ENCODE measurements around the gene HOXC10.

Gene HOXC10

DNA sequence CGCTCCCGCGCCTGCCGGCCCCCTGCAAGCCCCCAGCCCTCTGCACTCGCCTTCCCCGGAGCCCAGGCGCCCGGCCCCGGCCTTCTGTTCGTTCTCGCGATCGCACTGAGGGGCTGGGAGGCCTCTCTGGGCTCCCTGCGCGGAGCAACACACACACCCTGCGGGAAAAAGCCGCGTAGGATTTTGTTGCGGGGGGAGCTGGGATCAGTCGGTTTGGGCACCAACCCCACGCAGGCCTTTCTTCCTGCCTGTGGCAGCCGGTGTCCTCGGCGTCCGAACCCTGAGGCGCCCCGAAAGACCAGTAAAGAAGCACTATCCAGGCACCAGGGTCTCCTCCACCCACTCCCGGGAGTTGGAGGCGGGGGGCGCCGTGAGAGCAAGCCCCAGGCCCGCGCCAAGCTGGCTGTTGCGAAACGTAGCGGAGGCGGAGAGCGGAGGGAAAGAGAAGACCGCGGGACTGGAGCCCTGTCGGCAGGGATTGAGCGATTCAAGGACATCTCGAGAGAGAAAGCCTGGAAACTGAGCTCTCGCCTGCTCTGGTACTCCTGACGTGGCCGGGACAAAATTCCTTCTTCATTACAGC lies 46.0 kb downstream of the HOXC10 start:
- no peak for DNase-seq

DNA sequence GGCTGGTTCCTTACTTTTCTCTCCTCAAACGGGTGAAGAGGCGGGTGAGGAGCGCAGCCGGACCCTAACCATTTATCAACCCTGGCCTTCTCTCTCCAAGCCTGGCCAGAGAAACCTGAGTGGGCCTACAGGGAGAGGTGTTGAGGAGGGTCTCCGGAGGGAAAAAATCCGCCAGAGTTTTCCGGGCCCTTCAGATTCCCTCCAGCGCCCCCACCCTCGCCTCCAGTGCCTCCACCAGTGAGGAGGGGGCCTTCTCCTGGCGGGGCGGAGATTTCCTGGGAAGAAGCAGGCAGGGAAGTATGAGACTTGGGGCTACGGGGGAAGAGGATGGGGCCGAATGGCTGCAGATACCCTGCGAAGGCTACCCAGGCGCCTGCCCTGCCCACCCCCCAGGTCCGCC lies 46.5 kb downstream of the HOXC10 start:
- no peak for DNase-seq

DNA sequence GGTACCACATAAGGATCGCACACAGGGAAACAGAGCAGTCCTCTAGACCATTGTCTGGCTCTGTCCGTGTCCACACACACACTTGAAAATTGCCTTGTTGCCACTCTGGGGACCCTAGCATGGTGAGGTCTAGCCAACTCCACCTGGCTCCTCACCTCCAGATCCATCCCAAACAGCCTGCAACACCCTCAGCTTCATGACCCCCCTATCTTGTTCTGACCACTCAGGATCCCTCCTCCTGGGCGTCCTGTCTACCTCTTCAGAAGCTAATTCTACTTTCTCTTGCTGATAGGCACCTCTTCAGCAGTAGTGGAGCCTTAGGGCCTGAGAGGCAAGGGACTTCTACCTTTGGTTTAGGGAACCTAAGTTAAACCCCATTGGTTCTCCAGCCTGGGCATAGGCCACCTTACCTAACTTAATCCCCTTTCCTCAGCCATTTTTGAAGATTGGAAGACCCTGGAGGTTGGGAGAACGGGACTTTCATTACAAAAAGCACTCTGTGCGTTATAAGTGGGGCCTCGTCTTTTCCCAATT lies 47.2 kb downstream of the HOXC10 start:
- no peak for DNase-seq

DNA sequence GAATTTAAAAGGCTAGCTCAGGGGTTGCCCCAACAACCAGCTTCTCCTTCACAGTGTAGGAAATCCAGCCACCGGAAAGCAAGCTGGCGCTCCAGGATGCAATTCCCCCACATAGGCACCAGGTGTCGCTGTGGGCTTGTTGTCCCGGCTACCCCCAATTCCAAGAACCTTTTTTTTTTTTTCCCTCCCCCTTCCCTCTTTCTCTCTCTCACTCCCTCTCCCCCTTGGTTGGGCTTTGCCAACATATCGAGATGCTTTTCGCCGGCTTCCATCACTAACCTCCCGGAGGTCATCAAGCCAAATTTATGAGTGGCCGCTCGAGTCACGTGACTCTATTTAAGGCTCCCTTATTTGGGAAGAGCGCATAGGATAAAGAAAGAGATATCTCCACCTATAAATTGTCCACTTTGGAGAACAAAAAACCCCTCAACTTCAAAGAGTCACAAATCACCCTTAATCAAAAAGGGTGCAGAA lies 47.7 kb downstream of the HOXC10 start, which contains the start of gene HOXC5:
Gene HOXC5 (plus strand): TSS at position 424 of the 474 bp plus-strand sequence. CDS start 73 bp downstream, outside the sequence.
- DNase-seq: peak; percentile 62 to 74

DNA sequence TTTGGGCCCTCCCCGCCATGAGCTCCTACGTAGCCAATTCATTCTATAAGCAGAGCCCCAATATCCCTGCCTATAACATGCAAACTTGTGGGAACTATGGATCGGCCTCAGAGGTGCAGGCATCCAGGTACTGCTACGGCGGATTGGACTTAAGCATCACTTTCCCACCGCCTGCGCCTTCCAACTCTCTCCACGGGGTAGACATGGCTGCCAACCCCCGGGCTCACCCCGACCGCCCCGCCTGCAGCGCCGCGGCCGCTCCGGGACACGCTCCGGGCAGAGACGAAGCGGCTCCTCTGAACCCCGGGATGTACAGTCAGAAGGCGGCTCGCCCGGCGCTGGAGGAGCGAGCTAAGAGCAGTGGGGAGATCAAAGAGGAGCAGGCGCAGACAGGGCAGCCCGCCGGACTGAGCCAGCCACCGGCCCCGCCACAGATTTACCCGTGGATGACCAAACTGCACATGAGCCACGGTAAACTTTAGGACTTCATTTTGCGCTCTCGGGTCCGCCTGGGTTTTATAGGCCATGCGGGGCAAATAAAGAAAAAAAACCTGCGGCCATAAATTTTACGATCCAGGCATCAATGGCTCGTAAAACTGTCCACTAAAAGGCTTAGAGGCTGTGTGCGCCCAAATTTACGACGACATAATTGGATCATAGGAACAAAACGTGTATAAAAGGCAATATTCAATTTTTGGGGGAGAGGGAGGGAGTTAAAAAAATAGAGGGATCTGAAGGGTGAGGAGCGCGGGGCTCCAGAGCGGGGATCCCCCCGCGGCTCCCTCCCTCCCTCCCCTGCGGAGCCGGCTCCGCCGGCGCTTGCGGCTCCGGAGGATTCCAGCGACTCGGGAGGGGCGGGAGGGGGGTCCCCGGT lies 48.4 kb downstream of the HOXC10 start:
- no peak for DNase-seq

DNA sequence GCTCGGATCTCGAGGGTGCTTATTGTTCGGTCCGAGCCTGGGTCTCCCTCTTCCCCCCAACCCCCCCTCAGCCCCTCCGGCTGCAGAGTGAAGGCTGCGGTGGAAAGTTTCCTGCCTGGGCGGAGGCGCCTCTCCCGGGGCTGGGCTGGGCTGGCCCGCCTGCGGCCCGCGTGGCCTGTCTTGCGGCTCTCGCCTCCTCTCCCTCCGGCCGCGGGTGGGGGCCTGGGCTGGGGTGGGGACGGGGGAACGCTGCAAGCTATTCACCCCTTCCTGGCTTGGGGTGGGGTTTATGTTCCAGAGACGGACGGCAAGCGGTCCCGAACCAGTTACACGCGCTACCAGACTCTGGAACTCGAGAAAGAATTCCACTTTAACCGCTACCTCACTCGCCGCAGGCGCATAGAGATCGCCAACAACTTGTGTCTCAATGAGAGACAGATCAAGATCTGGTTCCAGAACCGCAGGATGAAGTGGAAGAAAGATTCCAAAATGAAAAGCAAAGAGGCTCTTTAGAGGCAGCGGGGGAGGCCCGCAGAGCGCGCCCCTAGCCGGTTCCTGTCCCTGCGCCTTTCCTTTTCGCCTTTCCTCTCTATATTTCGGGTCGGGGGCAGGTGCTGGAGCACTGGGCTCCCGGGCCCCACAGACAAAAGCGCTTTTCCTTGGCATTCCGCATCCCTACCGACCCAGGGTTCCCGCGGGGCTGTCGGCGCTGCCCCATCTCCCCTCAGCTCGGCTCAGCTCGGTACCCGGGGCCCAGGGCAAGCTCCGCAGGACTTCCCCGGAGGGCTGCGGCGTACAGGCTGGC lies 49.2 kb downstream of the HOXC10 start:
- DNase-seq: no peak

DNA sequence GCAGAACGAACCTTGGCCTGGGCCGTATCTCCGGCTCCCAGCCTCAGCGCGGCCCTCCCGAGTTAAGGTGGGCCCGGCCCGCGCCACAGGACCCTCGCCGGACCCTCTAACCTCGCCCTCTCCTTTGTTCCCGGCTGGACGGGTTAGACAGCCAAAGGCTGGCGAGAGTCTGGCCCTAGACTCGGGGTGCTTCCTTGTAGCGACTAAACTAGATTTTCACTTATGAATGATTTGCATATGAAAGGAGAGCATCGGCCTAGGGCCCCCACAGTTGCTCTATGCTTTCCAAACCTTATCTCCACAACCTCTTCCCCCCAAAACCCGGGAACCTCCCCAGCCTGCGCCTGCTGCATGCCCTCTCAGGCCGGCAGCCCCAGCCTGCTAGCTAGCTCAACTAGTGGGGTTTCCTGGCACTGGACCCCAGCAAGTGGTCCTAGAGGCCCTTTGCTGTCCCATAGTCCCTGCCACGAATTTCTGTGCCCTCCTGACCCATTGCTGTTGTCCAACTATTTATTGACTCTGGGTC lies 49.9 kb downstream of the HOXC10 start:
- no peak for DNase-seq

DNA sequence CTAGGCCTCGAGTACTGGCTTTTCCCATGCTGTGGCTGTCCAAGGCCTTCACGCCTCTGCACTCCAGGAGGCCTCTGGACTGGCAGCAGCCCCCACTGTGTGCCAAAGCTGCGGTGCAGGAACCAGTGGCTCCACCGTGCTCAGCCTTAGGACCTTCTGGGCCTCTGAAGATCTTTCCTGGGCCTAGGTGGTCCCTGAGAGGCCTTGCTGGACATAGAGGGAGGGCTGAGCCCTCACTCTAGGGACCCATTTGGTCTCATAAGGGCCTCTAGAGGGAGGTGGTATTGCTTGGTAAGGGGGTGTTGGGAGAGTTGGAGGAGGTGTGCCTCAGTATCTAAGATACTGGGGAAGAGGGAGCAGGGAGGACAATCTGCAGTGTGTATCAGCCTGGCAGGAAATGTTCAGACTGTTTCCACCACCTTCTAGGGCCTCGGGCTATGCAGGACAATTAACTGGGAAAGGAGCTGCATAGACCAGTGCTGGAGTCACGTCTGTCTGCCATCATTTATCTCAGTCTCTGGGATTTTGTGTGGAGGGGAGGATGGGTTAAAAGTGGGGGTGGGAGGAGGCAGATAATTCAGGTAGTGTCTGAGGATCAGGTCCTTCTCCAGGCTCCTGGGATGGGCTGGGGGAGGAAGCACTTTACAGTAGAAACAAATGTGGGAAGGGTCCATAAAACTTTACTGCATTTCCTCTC lies 50.8 kb downstream of the HOXC10 start:
- no peak for DNase-seq

DNA sequence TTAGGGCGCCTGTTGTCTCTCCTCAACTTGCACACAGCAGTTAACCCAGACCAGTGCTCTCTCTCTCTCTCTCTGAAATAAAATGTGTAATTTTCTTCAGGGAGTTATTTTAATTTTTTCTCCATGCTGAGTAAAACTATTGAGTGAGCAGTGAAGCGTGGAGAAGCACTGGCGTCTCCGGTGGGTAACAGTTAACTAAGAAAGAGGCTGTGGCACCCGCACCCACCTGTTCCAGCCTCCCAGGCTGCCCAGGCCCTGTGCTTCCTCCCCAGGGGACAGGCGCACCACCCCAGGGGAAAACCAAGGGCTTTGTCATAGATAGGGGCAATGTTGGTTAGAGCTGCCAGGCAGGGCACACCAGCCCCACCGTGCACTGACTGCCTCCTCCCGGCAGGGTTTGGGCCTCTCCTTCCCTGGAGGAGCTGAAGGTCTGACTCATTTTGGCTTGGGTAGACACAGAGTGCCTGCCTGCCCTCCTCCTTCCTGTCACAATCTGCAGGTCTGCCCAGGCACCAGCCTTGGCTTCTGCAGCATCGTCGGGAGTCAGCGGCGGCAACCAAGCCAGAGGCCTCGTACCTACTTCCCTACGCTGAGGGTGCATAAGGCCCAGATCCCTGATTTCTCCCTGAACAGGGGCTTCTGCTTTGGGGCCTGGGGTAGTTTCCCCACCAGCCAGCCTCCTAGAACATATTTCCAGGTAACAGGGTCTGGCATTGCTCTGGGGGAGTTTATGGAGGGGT lies 51.8 kb downstream of the HOXC10 start:
- no peak for DNase-seq

DNA sequence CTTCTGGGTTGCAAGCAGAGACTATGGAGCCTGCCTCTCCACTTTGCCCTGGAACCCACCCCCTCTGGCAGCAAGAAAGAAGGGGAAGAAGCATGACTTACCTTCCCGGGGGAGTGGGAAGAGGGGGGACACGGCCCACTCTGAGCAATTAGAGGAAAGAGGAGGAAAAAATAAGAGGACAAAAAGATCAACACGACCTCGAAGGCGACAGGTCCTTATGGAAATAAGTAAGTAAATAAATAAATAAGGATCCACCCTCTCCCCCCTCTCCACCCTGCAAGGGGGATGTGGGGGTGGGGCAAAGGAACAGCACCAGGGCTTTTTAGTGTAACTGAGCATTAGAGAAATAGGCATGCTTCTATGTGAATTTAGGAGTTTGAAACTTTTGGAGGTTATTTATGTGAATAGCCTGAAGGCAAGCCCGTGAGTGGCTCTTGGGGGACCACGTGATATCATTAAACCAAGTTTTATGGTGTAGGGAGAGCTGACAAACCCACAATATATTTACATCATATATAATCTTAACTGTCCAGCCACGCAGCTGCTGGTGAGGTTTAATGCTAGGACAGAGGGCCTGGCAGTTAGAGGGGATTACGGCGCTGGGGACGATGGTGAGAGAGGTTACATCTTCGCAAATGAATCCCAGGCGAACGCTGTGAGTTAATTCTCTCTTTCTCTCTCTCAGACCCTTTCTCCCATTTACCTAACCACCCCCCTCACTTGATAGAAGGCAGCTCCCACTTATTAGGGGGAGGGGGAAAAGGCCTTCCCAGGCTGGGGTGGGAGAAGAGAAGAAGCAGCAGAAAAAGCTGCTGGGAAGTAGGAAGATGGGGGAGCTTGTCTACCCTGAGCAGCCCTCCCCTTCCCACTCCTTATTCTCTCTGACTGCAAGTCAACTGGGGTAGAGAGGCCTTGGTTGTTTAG lies 52.7 kb downstream of the HOXC10 start:
- DNase-seq: no peak

DNA sequence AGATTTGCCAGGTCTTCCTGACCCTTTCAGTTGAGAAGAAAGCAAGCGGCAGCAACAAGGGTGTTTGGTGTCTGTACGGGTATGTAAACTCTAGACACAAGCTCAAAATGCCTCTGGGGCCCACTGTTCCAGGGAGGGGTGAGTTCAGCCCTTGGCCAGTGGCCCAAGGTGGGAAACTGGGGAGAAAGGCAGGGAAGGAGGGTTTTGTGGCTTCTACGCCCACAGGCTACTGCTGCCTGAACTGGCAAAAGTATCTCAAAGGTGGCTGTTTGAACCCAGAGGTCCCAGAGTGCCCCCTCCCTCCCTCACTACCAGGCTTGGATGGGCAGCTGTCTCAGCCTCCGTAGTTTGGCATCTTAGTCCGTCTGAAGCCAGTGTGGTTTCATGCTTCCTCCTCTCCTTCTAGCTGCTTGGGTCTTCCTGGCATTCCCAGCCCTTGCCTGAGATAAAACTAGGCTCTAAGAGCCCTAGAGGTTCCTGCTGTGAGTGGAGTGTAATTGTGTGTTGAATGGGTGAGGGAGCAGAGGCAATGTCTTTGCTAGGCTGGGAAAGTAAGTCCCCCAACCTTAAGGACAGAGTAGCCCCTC lies 53.4 kb downstream of the HOXC10 start:
- no peak for DNase-seq

DNA sequence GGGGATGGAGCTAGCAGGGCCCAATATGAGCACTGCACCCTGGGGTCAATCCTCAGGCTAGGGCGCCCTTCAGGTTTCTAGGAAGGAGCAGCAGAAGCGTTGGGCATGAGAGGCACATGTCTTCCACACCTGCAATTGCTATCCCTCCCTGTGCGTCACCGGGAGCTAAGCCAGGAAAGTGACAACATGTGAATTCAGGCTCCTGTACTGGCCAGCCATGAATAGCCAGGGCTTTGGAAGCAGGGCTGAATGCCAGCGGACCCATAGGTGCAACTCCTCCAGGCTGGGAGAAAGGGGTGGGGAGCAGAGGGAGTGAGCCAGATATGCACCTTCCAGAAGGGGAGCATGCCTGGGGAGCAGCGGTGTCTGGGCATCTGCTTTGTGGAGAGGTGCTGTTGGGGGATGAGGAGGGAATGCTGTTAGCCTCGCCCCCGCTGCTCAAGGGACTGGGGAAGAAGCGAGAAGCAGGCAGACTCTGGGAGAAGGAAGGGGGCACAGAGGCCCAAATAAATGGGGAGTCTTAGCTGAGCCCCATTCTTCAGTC lies 54.0 kb downstream of the HOXC10 start:
- no peak for DNase-seq

DNA sequence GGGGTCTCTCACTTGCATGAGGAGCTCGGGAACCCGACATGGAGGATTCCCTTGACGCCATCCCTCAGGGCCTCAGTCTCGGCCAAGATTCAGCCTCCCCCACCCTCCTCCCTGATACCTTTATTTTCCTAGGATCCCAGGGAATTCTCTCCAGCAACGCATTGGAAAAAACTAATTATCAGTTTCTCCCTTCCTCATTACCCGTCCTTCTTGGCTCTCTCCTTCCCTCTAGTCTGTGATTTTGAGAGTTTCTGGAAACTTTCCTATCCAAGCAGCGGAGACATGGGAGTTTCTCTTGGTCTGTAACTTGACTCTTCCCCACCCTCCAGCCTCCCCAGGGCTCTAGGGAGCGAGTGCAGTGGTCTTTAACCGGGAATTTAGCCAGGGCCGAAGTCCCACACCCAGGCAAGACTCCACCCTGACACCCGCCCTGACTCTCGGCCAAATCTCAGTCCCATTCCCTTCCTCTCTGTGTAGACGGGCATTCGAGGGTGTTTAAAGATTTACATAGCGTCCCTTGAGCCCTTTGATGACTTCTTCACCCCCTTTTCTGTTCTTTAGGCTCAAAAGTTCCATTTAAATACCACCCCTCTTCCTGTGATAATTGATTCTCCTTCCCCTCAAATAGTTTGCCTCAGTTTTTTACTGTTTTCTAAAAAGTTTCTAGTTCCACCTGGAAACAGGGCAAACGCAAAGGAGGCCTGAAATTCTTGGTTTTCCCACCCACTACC lies 54.6 kb downstream of the HOXC10 start:
- no peak for DNase-seq
